ENCODE results near the gene STT3B.

GRCh38 chr3:31671451-31671850, 138.7 kb downstream of the STT3B start:
- TF ChIP-seq, protein P1, sequence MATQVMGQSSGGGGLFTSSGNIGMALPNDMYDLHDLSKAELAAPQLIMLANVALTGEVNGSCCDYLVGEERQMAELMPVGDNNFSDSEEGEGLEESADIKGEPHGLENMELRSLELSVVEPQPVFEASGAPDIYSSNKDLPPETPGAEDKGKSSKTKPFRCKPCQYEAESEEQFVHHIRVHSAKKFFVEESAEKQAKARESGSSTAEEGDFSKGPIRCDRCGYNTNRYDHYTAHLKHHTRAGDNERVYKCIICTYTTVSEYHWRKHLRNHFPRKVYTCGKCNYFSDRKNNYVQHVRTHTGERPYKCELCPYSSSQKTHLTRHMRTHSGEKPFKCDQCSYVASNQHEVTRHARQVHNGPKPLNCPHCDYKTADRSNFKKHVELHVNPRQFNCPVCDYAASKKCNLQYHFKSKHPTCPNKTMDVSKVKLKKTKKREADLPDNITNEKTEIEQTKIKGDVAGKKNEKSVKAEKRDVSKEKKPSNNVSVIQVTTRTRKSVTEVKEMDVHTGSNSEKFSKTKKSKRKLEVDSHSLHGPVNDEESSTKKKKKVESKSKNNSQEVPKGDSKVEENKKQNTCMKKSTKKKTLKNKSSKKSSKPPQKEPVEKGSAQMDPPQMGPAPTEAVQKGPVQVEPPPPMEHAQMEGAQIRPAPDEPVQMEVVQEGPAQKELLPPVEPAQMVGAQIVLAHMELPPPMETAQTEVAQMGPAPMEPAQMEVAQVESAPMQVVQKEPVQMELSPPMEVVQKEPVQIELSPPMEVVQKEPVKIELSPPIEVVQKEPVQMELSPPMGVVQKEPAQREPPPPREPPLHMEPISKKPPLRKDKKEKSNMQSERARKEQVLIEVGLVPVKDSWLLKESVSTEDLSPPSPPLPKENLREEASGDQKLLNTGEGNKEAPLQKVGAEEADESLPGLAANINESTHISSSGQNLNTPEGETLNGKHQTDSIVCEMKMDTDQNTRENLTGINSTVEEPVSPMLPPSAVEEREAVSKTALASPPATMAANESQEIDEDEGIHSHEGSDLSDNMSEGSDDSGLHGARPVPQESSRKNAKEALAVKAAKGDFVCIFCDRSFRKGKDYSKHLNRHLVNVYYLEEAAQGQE (IDR thresholded peaks at IDR 0.05; ENCODE audit: insufficient read depth in 1 of 2, low read depth in 2 of 2, low read length in 2 of 2) = no peak
- no peak for TF ChIP-seq TAF1 (IDR thresholded peaks at IDR 0.05; ENCODE audit: borderline replicate concordance, insufficient read depth, low read length)

Data from PFSK-1 (cell line).